Glutamatergic neuron (in vitro differentiated cells): ENCODE measurements around the gene TRIP4. TPM values are rescaled to one million over a fixed set of nuclear protein-coding genes. Genes with fewer than 3 reads are reported as not detected.
"Not testable (repeated sequence)": the region's sequence is repeated elsewhere in the genome, so short reads cannot be mapped to it uniquely, and the experiment has no call there.

ENCODE experiments used
- DNase-seq: peaks from one replicate; pipeline ENCODE4 v3.0.0; 2022
- H3K27ac Mint-ChIP-seq: one replicate; pipeline ENCODE4 v1.8.0; 2020; ENCODE audit warnings: mild to moderate bottlenecking, mixed read lengths, inconsistent platforms; ENCODE audit not compliant: unreplicated experiment
- H3K27me3 Mint-ChIP-seq: one replicate; pipeline ENCODE4 v1.8.0; 2020; ENCODE audit warnings: mild to moderate bottlenecking, moderate library complexity, mixed read lengths, inconsistent platforms; ENCODE audit not compliant: unreplicated experiment
- H3K36me3 Mint-ChIP-seq: one replicate; pipeline ENCODE4 v1.8.0; 2020; ENCODE audit warnings: mild to moderate bottlenecking, mixed read lengths, inconsistent platforms; ENCODE audit not compliant: unreplicated experiment
- H3K4me1 Mint-ChIP-seq: one replicate; pipeline ENCODE4 v1.8.0; 2020; ENCODE audit warnings: mild to moderate bottlenecking, low read depth, mixed read lengths, inconsistent platforms; ENCODE audit not compliant: unreplicated experiment
- H3K4me3 Mint-ChIP-seq: one replicate; pipeline ENCODE4 v1.8.0; 2020; ENCODE audit warnings: mild to moderate bottlenecking, mixed read lengths, inconsistent platforms; ENCODE audit not compliant: unreplicated experiment
- H3K9me3 Mint-ChIP-seq: one replicate; pipeline ENCODE4 v1.8.0; 2020; ENCODE audit warnings: mild to moderate bottlenecking, moderate library complexity, mixed read lengths, inconsistent platforms; ENCODE audit not compliant: unreplicated experiment
- total RNA-seq: library from RNA; stranded (reverse); fragmentation: NEBNext Ultra II Directional; extraction: Animal tissue kit (Norgen Biotek cat#: 25700); gene quantifications from one replicate; pipeline ENCODE4 v1.2.1, GENCODE V29; 2021; ENCODE audit not compliant: unreplicated experiment
- TF ChIP-seq, protein P1 (sequence below): fragments of 200-600 bp; sonication (generic); IDR thresholded peaks from one replicate; pipeline ENCODE4 v1.5.0; 2021; ENCODE audit not compliant: partially characterized antibody, unreplicated experiment

The TRIP4 gene
- total RNA-seq, 1 donor from 2014 or later: 48.7 TPM

DNA sequence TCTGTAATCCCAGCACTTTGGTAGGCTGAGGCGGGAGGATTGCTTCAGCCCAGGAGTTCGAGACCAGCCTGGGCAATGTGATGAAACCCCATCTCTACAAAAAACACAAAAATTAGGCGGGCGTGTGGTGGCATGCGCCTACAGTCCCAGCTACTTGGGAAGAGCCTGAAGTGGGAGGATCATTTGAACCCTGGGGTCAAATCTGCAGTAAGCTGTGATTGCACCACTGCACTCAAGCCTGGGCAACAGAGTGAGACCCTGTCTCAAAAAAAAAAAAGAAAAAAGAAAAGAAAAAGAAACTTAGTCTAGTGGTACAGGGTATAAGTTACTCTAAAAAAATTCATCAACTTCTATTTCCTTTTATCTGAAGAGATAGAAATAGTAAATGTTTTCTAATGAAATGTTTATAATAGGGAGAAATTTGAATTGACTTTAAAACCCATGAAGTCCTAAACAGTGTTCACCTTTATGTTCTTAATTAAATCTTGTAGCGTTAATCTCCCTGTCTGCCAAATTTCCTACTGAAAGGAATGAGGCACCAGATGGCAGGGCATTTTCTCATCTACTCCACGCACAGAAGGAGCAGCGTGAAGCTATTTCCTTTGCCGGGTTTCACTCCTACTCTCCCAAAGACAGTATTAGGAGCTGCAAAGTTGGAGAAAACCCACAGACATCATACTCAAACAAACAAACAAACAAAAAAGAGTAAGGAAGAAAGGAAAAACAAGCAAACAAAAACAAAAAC is 8.2 kb upstream of the TRIP4 start:
- Mint-ChIP-seq H3K36me3 (no peaks in the 10 kb centered on the region), H3K27ac (no peak overlapping the region), H3K4me3 (peak overlapping the region; percentile 73), H3K27me3 (peaks cover 2% of the 10 kb centered on the region), H3K4me1 (peaks cover 9% of the 10 kb centered on the region), H3K9me3 (peaks cover 2% of the 10 kb centered on the region)
- no peak for DNase-seq
- TF ChIP-seq, protein P1, sequence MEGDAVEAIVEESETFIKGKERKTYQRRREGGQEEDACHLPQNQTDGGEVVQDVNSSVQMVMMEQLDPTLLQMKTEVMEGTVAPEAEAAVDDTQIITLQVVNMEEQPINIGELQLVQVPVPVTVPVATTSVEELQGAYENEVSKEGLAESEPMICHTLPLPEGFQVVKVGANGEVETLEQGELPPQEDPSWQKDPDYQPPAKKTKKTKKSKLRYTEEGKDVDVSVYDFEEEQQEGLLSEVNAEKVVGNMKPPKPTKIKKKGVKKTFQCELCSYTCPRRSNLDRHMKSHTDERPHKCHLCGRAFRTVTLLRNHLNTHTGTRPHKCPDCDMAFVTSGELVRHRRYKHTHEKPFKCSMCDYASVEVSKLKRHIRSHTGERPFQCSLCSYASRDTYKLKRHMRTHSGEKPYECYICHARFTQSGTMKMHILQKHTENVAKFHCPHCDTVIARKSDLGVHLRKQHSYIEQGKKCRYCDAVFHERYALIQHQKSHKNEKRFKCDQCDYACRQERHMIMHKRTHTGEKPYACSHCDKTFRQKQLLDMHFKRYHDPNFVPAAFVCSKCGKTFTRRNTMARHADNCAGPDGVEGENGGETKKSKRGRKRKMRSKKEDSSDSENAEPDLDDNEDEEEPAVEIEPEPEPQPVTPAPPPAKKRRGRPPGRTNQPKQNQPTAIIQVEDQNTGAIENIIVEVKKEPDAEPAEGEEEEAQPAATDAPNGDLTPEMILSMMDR: no peak

DNA sequence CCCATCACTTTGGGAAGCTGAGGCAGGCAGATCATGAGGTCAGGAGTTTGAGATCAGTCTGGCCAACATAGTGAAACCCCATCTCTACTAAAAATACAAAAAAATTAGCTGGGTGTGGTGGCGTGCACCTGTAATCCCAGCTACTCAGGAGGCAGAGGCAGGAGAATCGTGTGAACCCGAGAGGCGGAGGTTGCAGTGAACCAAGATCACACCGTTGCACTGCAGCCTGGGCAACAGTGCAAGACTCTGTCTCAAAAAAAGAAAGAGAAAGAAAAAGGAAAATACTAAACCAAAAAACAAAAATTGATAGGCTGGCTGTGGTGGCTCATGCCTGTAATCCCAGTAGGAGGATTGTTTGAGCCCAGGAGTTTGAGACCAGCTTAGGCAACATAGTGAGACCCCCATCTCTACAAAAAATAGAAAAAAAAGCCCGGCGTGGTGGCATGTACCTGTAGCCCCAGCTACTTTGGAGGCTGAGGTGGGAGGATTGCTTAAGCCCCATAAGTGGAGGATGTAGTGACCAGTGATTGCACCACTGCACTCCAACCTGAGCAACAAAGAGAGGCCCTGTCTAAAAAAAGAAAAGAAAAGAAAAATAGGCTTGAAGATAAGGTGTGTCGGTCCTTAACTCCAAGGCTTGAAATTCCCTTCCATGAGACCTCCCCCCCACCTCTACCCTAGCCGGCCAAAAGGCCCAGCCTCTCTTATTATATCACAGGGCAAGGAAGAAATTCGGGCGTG is 7.3 kb upstream of the TRIP4 start:
- DNase-seq, H3K9me3 Mint-ChIP-seq, H3K27me3 Mint-ChIP-seq, H3K4me1 Mint-ChIP-seq, H3K27ac Mint-ChIP-seq, H3K36me3 Mint-ChIP-seq: not testable (repeated sequence)
- H3K4me3 Mint-ChIP-seq: peak overlapping the region; percentile 78

DNA sequence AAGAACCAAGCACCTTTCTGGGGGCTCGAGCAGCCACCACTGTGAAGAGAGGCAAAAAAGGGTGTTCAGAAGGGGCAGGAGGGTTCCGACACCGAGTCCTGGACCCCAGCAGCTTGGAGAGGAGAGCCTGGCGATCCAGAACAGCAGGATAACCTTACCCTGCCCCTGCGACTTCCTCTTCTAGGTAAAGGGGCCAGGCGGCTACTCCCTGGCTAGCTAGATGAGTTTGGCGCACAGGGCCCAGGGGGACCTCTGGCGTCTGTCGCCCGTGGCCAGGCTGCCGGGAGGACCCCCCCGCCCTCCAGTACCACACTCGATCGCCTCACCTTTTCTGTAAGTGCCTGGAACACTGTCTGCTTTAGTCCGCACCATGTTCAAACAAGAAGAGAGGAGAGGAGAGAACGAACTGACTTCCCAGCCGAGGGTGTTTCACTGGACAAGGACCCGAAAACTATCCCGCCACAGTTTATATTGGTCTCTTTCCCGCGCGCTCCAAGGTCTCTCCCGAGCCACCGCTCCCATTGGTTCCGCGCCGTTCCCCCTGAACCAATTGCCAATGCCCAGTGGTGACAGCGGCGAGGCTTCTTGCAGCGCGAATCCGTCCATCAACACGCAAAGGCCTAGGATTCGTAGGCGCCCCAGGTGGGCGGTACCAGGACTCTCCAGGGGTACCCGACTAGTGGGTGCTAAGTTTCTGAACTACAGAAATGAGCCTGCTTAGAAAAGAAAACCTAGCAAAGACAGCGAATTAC is 6.5 kb upstream of the TRIP4 start, which contains the start of gene PCLAF:
PCLAF (minus strand) TSS at position 442 of the 752 bp plus-strand sequence; CDS start at position 372, 70 bp downstream.
- Mint-ChIP-seq H3K27me3 (peaks cover 2% of the 10 kb centered on the region), H3K9me3 (peaks cover 2% of the 10 kb centered on the region), H3K4me1 (peaks cover 9% of the 10 kb centered on the region), H3K36me3 (no peaks in the 10 kb centered on the region), H3K27ac (peak within 1 kb of the TSS; percentile 38), H3K4me3 (peak within 1 kb of the TSS; percentile 96)
- TF ChIP-seq, protein P1: no peak
- peak; percentile 94 for DNase-seq

DNA sequence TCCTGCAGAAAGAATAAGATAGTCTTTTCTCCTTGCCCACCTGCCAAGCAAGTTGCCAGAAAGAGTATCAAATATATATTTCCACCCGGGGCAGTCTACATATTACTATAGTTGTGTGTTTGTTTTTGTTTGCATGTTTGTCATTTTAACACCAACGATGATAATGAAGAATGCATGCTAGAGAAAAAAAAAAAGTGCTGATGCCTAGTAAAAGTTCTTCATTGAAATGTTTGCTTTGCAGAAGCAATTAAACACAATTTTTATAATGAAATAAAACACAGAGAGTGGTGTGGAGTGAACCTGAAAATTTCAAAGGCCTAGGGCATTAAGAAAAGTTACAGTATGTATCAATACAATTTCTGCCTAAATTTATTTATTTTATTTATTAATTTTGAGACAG is 3.9 kb upstream of the TRIP4 start:
- H3K27ac Mint-ChIP-seq: no peak overlapping the region
- TF ChIP-seq, protein P1: no peak
- no peaks in the 10 kb centered on the region for H3K36me3 Mint-ChIP-seq
- no peak for DNase-seq
- peaks cover 6% of the 10 kb centered on the region for H3K27me3 Mint-ChIP-seq
- peaks cover 7% of the 10 kb centered on the region for H3K9me3 Mint-ChIP-seq
- no peak overlapping the region for H3K4me3 Mint-ChIP-seq
- peaks cover 14% of the 10 kb centered on the region for H3K4me1 Mint-ChIP-seq

DNA sequence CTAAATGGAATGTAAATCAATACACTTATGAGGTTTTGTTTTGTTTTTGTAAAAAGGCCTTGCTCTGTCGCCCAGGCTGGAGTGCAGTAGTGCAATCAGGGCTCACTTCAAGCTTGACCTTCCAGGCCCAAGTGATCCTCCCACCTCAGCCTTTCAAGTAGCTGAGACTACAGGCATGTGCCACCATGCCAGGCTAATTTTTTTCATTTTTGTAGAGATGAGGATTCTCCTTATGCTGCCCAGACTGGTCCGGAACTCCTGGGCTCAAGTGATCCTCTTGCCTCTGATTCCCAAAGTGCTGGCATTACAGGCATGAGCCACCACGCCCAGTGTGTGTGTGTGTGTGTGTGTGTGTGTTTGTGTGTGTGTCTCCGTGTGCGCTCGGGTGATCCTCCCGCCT is 1.3 kb upstream of the TRIP4 start:
- Mint-ChIP-seq H3K9me3 (peaks cover 7% of the 10 kb centered on the region), H3K27ac (no peak overlapping the region), H3K4me1 (peaks cover 15% of the 10 kb centered on the region), H3K27me3 (peaks cover 6% of the 10 kb centered on the region), H3K4me3 (no peak overlapping the region), H3K36me3 (no peaks in the 10 kb centered on the region)
- TF ChIP-seq, protein P1: no peak
- no peak for DNase-seq
